ENCODE results near the gene CACNA1G. TPM values are rescaled to one million over a fixed set of nuclear protein-coding genes. Genes with fewer than 3 reads are reported as not detected.

Gene CACNA1G
- total RNA-seq, 1 donor from 2014 or later: 4.9 TPM

GRCh38 chr17:50651661-50652060 is 91.1 kb downstream of the CACNA1G start:
- no peak overlapping the region for H3K27ac ChIP-seq

GRCh38 chr17:50653738-50654137 is 93.2 kb downstream of the CACNA1G start:
- DNase-seq (ENCODE audit: extremely low spot score in 2 of 2): no peak
- H3K36me3 ChIP-seq: no peaks in the 10 kb centered on the region
- intact Hi-C loops (cut with DNase I): no loop called here
- no peak overlapping the region for H3K4me3 ChIP-seq
- TF ChIP-seq CTCF (IDR thresholded peaks at IDR 0.05) (no peak), POLR2AphosphoS5 (IDR thresholded peaks at IDR 0.05; ENCODE audit: insufficient read depth in 1 of 2, low read depth in 1 of 2) (no peak), POLR2A (IDR thresholded peaks at IDR 0.05) (no peak)
- peaks cover 1% of the 10 kb centered on the region for H3K4me1 ChIP-seq
- H3K27ac ChIP-seq: no peak overlapping the region
- no peaks in the 10 kb centered on the region for H3K27me3 ChIP-seq
- no peaks in the 10 kb centered on the region for H3K9me3 ChIP-seq

More at GRCh38 chr17:50651661-50652060, 91.1 kb downstream of the CACNA1G start:
- DNase-seq (ENCODE audit: extremely low spot score in 2 of 2): no peak
- intact Hi-C loops (cut with DNase I): no loop called here
- TF ChIP-seq POLR2AphosphoS5 (IDR thresholded peaks at IDR 0.05; ENCODE audit: insufficient read depth in 1 of 2, low read depth in 1 of 2) (no peak), POLR2A (IDR thresholded peaks at IDR 0.05) (no peak), CTCF (IDR thresholded peaks at IDR 0.05) (no peak)
- H3K36me3 ChIP-seq: no peaks in the 10 kb centered on the region
- H3K27me3 ChIP-seq: no peaks in the 10 kb centered on the region
- H3K4me3 ChIP-seq: no peak overlapping the region
- no peaks in the 10 kb centered on the region for H3K4me1 ChIP-seq
- H3K9me3 ChIP-seq: no peaks in the 10 kb centered on the region

- intact Hi-C loops (cut with DNase I): no loop called here
- Histone ChIP-seq H3K27ac (no peak overlapping the region), H3K4me1 (peaks cover 26% of the 10 kb centered on the region), H3K27me3 (no peaks in the 10 kb centered on the region), H3K4me3 (no peak overlapping the region), H3K9me3 (no peaks in the 10 kb centered on the region), H3K36me3 (no peaks in the 10 kb centered on the region)
- no peak for DNase-seq (ENCODE audit: extremely low spot score in 2 of 2)
- TF ChIP-seq POLR2AphosphoS5 (IDR thresholded peaks at IDR 0.05; ENCODE audit: insufficient read depth in 1 of 2, low read depth in 1 of 2) (no peak), CTCF (IDR thresholded peaks at IDR 0.05) (no peak), POLR2A (IDR thresholded peaks at IDR 0.05) (no peak)
Measured at GRCh38 chr17:50656509-50656908, 96.0 kb downstream of the CACNA1G start.

GRCh38 chr17:50657054-50657453 is 96.5 kb downstream of the CACNA1G start:
- Histone ChIP-seq H3K27me3 (no peaks in the 10 kb centered on the region), H3K9me3 (no peaks in the 10 kb centered on the region), H3K4me1 (peaks cover 31% of the 10 kb centered on the region), H3K27ac (no peak overlapping the region), H3K4me3 (no peak overlapping the region), H3K36me3 (no peaks in the 10 kb centered on the region)
- intact Hi-C loops (cut with DNase I): no loop called here
- no peak for DNase-seq (ENCODE audit: extremely low spot score in 2 of 2)
- TF ChIP-seq CTCF (IDR thresholded peaks at IDR 0.05) (no peak), POLR2A (IDR thresholded peaks at IDR 0.05) (no peak), POLR2AphosphoS5 (IDR thresholded peaks at IDR 0.05; ENCODE audit: insufficient read depth in 1 of 2, low read depth in 1 of 2) (no peak)

GRCh38 chr17:50657627-50658026 is 97.1 kb downstream of the CACNA1G start:
- intact Hi-C loops (cut with DNase I): no loop called here
- no peak for DNase-seq (ENCODE audit: extremely low spot score in 2 of 2)
- H3K4me1 ChIP-seq: peaks cover 36% of the 10 kb centered on the region
- H3K4me3 ChIP-seq: no peak overlapping the region
- TF ChIP-seq POLR2A (IDR thresholded peaks at IDR 0.05) (no peak), CTCF (IDR thresholded peaks at IDR 0.05) (no peak), POLR2AphosphoS5 (IDR thresholded peaks at IDR 0.05; ENCODE audit: insufficient read depth in 1 of 2, low read depth in 1 of 2) (no peak)
- no peaks in the 10 kb centered on the region for H3K9me3 ChIP-seq
- H3K27me3 ChIP-seq: no peaks in the 10 kb centered on the region
- no peaks in the 10 kb centered on the region for H3K36me3 ChIP-seq
- no peak overlapping the region for H3K27ac ChIP-seq

All from vagina (tissue), 2 donors.